ENCODE results near the gene IL1RAPL2. TPM values are rescaled to one million over a fixed set of nuclear protein-coding genes. Genes with fewer than 3 reads are reported as not detected.
"Not testable (repeated sequence)": the region's sequence is repeated elsewhere in the genome, so short reads cannot be mapped to it uniquely, and the experiment has no call there.

Gene IL1RAPL2
- total RNA-seq, 4 donors from 2014 or later: not detected

DNA sequence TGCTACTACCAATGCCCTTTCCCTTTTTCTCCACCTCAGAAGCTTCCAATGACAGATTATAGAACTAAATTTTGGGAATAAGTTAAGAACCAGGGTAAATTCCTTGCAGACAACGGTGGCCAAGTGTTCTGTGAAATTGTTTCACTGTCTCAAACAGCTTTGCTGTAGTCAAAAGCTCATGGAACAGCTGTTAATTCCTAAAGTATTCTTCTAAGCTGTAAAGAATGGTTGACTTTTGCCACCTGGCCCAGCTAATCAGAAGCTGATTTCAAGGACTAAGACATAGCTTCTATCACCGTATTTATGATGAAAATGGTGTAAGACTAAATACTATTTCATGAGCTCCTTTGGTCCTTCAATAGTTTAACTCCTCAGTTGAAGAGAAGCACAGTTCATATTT is 297.5 kb downstream of the IL1RAPL2 start:
- Histone ChIP-seq H3K4me3 (no peak overlapping the region), H3K36me3 (no peaks in the 10 kb centered on the region), H3K4me1 (no peaks in the 10 kb centered on the region), H3K27me3 (no peaks in the 10 kb centered on the region), H3K9me3 (no peaks in the 10 kb centered on the region), H3K27ac (no peak overlapping the region)
- TF ChIP-seq POLR2A (IDR thresholded peaks at IDR 0.05): no peak
- TF ChIP-seq, protein P1, sequence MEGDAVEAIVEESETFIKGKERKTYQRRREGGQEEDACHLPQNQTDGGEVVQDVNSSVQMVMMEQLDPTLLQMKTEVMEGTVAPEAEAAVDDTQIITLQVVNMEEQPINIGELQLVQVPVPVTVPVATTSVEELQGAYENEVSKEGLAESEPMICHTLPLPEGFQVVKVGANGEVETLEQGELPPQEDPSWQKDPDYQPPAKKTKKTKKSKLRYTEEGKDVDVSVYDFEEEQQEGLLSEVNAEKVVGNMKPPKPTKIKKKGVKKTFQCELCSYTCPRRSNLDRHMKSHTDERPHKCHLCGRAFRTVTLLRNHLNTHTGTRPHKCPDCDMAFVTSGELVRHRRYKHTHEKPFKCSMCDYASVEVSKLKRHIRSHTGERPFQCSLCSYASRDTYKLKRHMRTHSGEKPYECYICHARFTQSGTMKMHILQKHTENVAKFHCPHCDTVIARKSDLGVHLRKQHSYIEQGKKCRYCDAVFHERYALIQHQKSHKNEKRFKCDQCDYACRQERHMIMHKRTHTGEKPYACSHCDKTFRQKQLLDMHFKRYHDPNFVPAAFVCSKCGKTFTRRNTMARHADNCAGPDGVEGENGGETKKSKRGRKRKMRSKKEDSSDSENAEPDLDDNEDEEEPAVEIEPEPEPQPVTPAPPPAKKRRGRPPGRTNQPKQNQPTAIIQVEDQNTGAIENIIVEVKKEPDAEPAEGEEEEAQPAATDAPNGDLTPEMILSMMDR (IDR thresholded peaks at IDR 0.05): no peak
- DNase-seq: no peak

DNA sequence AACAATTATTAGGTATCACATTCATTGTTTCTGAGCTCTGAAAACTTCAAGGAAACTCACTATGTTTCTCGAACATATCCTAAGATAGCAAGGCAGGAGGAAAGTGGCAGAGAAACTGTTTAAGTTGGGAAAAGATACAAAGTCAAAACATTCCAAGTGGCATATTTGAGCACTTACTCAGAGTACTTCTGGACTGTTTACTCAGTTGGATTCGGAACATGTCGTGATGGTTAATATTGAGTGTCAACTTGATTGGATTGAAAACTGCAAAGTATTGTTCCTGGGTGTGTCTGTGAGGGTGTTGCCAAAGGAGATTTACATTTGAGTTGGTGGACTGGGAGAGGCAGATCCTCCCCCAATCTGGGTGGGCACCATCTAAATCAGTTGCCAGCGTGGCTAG is 298.3 kb downstream of the IL1RAPL2 start:
- Histone ChIP-seq H3K36me3 (no peaks in the 10 kb centered on the region), H3K27me3 (no peaks in the 10 kb centered on the region), H3K9me3 (no peaks in the 10 kb centered on the region), H3K4me3 (no peak overlapping the region), H3K4me1 (no peaks in the 10 kb centered on the region), H3K27ac (no peak overlapping the region)
- no peak for TF ChIP-seq POLR2A (IDR thresholded peaks at IDR 0.05)
- TF ChIP-seq, protein P1 (IDR thresholded peaks at IDR 0.05): no peak
- DNase-seq: no peak

DNA sequence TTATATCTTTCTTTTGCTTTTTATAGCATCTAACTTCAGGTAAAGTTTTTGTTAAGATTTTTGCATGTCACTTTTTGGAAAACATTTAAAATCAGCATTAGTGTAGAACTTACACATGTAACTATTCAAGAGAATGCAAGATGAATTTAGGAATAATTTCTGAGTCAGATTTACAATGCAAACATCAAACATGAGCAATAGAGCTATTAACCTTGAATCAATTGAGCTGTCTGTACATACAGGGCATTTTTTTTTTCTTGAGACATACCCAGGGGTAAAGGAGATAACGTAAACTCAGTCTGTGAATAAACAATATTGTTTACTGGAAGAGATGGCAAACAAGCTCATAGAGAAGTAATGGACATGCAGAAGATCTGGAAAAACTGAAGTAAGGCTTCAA is 311.5 kb downstream of the IL1RAPL2 start:
- TF ChIP-seq, protein P1 (IDR thresholded peaks at IDR 0.05): no peak
- TF ChIP-seq POLR2A (IDR thresholded peaks at IDR 0.05): no peak
- no peak for DNase-seq
- Histone ChIP-seq H3K4me1 (no peaks in the 10 kb centered on the region), H3K9me3 (no peaks in the 10 kb centered on the region), H3K4me3 (no peak overlapping the region), H3K27me3 (no peaks in the 10 kb centered on the region), H3K27ac (no peak overlapping the region), H3K36me3 (no peaks in the 10 kb centered on the region)

DNA sequence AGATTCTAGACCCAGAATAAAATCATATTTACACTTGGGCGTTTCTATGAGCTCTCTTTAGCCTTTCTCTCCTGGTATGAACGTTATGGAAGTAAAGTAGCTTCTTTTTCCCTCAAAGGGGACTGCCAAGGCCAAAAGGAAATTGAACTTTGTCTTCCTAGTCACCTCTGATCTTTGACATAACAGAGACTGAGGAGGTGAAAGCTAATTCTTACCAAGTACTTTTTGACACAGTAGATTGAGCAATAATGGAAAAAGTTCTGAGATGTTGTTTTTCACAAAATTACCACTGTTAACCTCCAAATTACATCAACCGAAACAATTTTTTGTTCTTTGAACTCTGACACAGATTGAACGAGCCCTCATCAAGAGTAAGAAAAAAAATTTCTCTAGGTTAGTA is 336.1 kb downstream of the IL1RAPL2 start:
- Histone ChIP-seq H3K36me3 (no peaks in the 10 kb centered on the region), H3K27ac (no peak overlapping the region), H3K4me1 (no peaks in the 10 kb centered on the region), H3K4me3 (no peak overlapping the region), H3K27me3 (no peaks in the 10 kb centered on the region), H3K9me3 (no peaks in the 10 kb centered on the region)
- no peak for TF ChIP-seq POLR2A (IDR thresholded peaks at IDR 0.05)
- TF ChIP-seq, protein P1 (IDR thresholded peaks at IDR 0.05): no peak
- no peak for DNase-seq

DNA sequence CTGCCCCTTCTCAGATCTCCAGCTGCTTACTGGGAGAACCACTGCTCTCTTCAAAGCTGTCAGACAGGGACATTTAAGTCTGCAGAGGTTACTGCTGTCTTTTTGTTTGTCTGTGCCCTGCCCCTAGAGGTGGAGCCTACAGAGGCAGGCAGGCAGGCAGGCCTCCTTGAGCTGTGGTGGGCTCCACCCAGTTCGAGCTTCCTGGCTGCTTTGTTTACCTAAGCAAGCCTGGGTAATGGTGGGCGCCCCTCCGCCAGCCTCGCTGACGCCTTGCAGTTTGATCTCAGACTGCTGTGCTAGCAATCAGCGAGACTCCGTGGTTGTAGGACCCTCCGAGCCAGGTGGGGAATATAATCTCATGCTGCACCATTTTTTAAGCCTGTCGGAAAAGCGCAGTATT is 343.7 kb downstream of the IL1RAPL2 start:
- peak overlapping the region in 2 of 4 donors; percentile 17 to 37 for H3K4me3 ChIP-seq
- not testable (repeated sequence) for H3K27ac ChIP-seq, H3K36me3 ChIP-seq, H3K27me3 ChIP-seq, H3K4me1 ChIP-seq, DNase-seq, H3K9me3 ChIP-seq

DNA sequence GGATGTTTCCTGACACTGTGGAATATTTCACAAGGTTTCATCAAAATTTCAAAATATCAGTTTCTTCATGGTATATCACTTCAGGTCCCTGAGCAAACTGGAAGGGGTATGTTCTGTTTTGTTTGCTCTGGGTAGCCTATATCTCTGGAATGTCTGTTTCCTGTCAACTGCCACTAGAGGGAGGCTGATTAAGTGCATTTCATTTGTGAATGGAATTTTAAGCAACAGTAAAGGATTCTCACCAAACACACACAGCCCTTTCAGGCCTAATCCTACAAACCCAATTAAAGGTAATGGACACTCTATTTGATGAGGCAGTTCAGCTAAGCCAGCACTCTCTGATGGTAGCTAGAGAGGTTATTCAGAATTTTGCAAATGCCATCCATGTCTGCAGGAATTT is 347.3 kb downstream of the IL1RAPL2 start:
- TF ChIP-seq POLR2A (IDR thresholded peaks at IDR 0.05): no peak
- TF ChIP-seq, protein P1 (IDR thresholded peaks at IDR 0.05): peak in 2 of 6 experiments; percentile 26 to 28
- Histone ChIP-seq H3K9me3 (no peaks in the 10 kb centered on the region), H3K27me3 (no peaks in the 10 kb centered on the region), H3K4me1 (no peaks in the 10 kb centered on the region), H3K4me3 (no peak overlapping the region), H3K36me3 (no peaks in the 10 kb centered on the region), H3K27ac (no peak overlapping the region)
- no peak for DNase-seq

DNA sequence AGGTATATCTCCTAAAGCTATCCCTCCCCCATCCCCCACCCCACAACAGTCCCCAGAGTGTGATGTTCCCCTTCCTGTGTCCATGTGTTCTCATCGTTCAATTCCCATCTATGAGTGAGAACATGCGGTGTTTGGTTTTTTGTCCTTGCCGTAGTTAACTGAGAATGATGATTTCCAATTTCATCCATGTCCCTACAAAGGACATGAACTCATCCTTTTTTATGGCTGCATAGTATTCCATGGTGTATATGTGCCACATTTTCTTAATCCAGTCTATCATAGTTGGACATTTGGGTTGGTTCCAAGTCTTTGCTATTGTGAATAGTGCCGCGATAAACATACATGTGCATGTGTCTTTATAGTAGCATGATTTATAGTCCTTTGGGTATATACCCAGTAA is 348.7 kb downstream of the IL1RAPL2 start:
- not testable (repeated sequence) for H3K36me3 ChIP-seq, H3K27me3 ChIP-seq, H3K4me3 ChIP-seq, H3K9me3 ChIP-seq, H3K27ac ChIP-seq, DNase-seq, H3K4me1 ChIP-seq
